Measurements from ENCODE around the gene HOXD11.

Gene HOXD11

GRCh38 chr2:176106581-176107539 is at the start of gene HOXD11:
TSS of gene HOXD11 (plus strand) at chr2:176107280. CDS start at chr2:176107356, 76 bp downstream.
- no peak for DNase-seq (ENCODE audit: low read depth in 2 of 2)

- DNase-seq (ENCODE audit: low read depth in 2 of 2) = no peak
These were observed 43.1 kb upstream of the HOXD11 start for GRCh38 chr2:176063958-176064357.

- DNase-seq (ENCODE audit: low read depth in 2 of 2) = no peak
These were observed 40.2 kb upstream of the HOXD11 start for GRCh38 chr2:176066645-176067588.

- DNase-seq (ENCODE audit: low read depth in 2 of 2) = no peak
These were observed 39.3 kb upstream of the HOXD11 start for GRCh38 chr2:176067589-176068418.

GRCh38 chr2:176068419-176068832 is 38.7 kb upstream of the HOXD11 start:
- no peak for DNase-seq (ENCODE audit: low read depth in 2 of 2)

GRCh38 chr2:176071330-176072291 is 35.5 kb upstream of the HOXD11 start:
- no peak for DNase-seq (ENCODE audit: low read depth in 2 of 2)

- no peak for DNase-seq (ENCODE audit: low read depth in 2 of 2)
These were observed 34.8 kb upstream of the HOXD11 start for GRCh38 chr2:176072292-176072669.

- DNase-seq (ENCODE audit: low read depth in 2 of 2) = no peak
These were observed 33.9 kb upstream of the HOXD11 start for GRCh38 chr2:176072951-176073904.

GRCh38 chr2:176074919-176075425 is 32.1 kb upstream of the HOXD11 start:
- no peak for DNase-seq (ENCODE audit: low read depth in 2 of 2)

- no peak for DNase-seq (ENCODE audit: low read depth in 2 of 2)
These were observed 31.6 kb upstream of the HOXD11 start for GRCh38 chr2:176075481-176075880.

GRCh38 chr2:176076063-176076462 is 31.0 kb upstream of the HOXD11 start:
- DNase-seq (ENCODE audit: low read depth in 2 of 2) = no peak

GRCh38 chr2:176076796-176077195 is 30.3 kb upstream of the HOXD11 start:
- DNase-seq (ENCODE audit: low read depth in 2 of 2) = no peak

- no peak for DNase-seq (ENCODE audit: low read depth in 2 of 2)
These were observed 28.4 kb upstream of the HOXD11 start for GRCh38 chr2:176078541-176079284.

- no peak for DNase-seq (ENCODE audit: low read depth in 2 of 2)
These were observed 27.7 kb upstream of the HOXD11 start for GRCh38 chr2:176079285-176079830.

GRCh38 chr2:176079831-176080539 is 27.1 kb upstream of the HOXD11 start:
- DNase-seq (ENCODE audit: low read depth in 2 of 2) = no peak

GRCh38 chr2:176080540-176081375 is 26.3 kb upstream of the HOXD11 start:
- no peak for DNase-seq (ENCODE audit: low read depth in 2 of 2)

All from stimulated activated CD8-positive, alpha-beta memory T cell treated with anti-CD3 and anti-CD28 coated beads, Interleukin-15, amount 100 ng/mL, for 4 hours (primary cell).